ENCODE measurements around the gene MRPS12. TPM values are rescaled to one million over a fixed set of nuclear protein-coding genes. Genes with fewer than 3 reads are reported as not detected.

The MRPS12 gene
- total and polyA plus RNA-seq, 2 of the 4 experiments (the other 2 are of a cell fraction), result 26.7 to 75.4 TPM

- Histone ChIP-seq H2AFZ (replicated peaks; ENCODE audit: low read length, poor library complexity) (peak overlapping the region; percentile 97), H3K27me3 (ENCODE audit: control insufficient read depth, insufficient read depth, low read length) (no peaks in the 10 kb centered on the region), H3K4ac (ENCODE audit: low read depth, low read length) (peak overlapping the region; percentile 67), H4K8ac (ENCODE audit: low read depth in 2 of 2, low read length in 2 of 2) (peak overlapping the region; percentile 15 to 50), H3K4me3 (ENCODE audit: insufficient read depth, low read depth, low read length) (peak overlapping the region; percentile 56), H2AK5ac (ENCODE audit: low read depth, low read length) (no peak overlapping the region), H3K9me1 (ENCODE audit: insufficient read depth, low read length) (0 out of 2 replicates have a peak, but pooled peaks cover 4% of the 10 kb centered on the region), H3K36me3 (ENCODE audit: control insufficient read depth, insufficient read depth, low read length) (no peaks in the 10 kb centered on the region), H3K9ac (ENCODE audit: low read depth, low read length) (peak overlapping the region; percentile 40), H3K18ac (ENCODE audit: low read depth, low read length) (no peak overlapping the region), H4K5ac (ENCODE audit: low read depth, low read length) (no peak overlapping the region), H4K20me1 (ENCODE audit: insufficient read depth, low read length) (peaks cover 4% of the 10 kb centered on the region; the same call in 1 of the 2 replicates), H3K4me1 (ENCODE audit: control insufficient read depth, insufficient read depth, low read length) (peaks cover 7% of the 10 kb centered on the region), H2BK15ac (ENCODE audit: low read depth, low read length) (no peak overlapping the region), H2AK9ac (replicated peaks; ENCODE audit: low read depth, low read length, poor library complexity) (peak overlapping the region; percentile 93), H3K9me3 (ENCODE audit: control insufficient read depth, insufficient read depth, low read length) (no peaks in the 10 kb centered on the region), H2BK5ac (ENCODE audit: low read depth, low read length, poor library complexity, severe bottlenecking) (peak overlapping the region; percentile 43), H3K23ac (ENCODE audit: low read depth, low read length) (peak overlapping the region; percentile 75), H3K56ac (ENCODE audit: extremely low read depth, insufficient read depth, low read length) (peak overlapping the region; percentile 58), H2BK20ac (ENCODE audit: low read depth, low read length) (no peak overlapping the region), H3K79me1 (ENCODE audit: low read depth in 1 of 2, low read length in 2 of 2) (peaks cover 12 to 26% of the 10 kb centered on the region in 2 experiments; a peak in 3 of 4 replicates), H3K27ac (ENCODE audit: insufficient read depth, low read length) (peak overlapping the region; percentile 78), H4K91ac (ENCODE audit: insufficient read depth, low read depth, low read length) (peak overlapping the region; percentile 59), H2BK120ac (ENCODE audit: low read depth, low read length) (peak overlapping the region; percentile 51; the same call in 1 of the 2 replicates), H3K4me2 (ENCODE audit: low read depth, low read length) (peak overlapping the region; percentile 57), H3K14ac (replicated peaks; ENCODE audit: low read depth, low read length) (peak overlapping the region; percentile 75; the same call in 1 of the 2 replicates)
- intact Hi-C loops (cut with micrococcal nuclease), result no loop called here
- TF ChIP-seq NFE2L2 (IDR thresholded peaks at IDR 0.05; ENCODE audit: low read depth, low read length) (no peak), USF2 (IDR thresholded peaks at IDR 0.05; ENCODE audit: low read depth, low read length) (no peak), CHD1 (IDR thresholded peaks at IDR 0.05; ENCODE audit: low read depth, low read length) (no peak), POLR2A (IDR thresholded peaks at IDR 0.05; ENCODE audit: low read depth, low read length) (no peak)
- no peak for DNase-seq
- WGBS, 2 experiments (ENCODE audit: extremely low coverage in 2 of 2, insufficient read length in 1 of 2), result 0% methylated on average over 13 of the region's 19 CpGs; no CpG with 5 or more reads in 1 of the 2 experiments
- POLR2A ChIA-PET (ENCODE audit: unreplicated experiment), result no interaction called here
- no TSS peak for BruUV-seq (replicated peaks)
- CTCF ChIA-PET, result no interaction called here
- ATAC-seq (ENCODE audit: low read depth), result 0 out of 2 replicates have a peak, but pooled peaks have one; percentile 4
- dilution Hi-C loops (cut with HindIII; ENCODE audit: low sequenced_read_pairs, unreplicated experiment), result no loop called here
- in situ Hi-C loops (cut with MboI; ENCODE audit: low sequenced_read_pairs), result no loop called here
Observed at GRCh38 chr19:38974624-38975213, 44.0 kb downstream of the MRPS12 start.
